ENCODE data around the gene CAND2.

The CAND2 gene

DNA sequence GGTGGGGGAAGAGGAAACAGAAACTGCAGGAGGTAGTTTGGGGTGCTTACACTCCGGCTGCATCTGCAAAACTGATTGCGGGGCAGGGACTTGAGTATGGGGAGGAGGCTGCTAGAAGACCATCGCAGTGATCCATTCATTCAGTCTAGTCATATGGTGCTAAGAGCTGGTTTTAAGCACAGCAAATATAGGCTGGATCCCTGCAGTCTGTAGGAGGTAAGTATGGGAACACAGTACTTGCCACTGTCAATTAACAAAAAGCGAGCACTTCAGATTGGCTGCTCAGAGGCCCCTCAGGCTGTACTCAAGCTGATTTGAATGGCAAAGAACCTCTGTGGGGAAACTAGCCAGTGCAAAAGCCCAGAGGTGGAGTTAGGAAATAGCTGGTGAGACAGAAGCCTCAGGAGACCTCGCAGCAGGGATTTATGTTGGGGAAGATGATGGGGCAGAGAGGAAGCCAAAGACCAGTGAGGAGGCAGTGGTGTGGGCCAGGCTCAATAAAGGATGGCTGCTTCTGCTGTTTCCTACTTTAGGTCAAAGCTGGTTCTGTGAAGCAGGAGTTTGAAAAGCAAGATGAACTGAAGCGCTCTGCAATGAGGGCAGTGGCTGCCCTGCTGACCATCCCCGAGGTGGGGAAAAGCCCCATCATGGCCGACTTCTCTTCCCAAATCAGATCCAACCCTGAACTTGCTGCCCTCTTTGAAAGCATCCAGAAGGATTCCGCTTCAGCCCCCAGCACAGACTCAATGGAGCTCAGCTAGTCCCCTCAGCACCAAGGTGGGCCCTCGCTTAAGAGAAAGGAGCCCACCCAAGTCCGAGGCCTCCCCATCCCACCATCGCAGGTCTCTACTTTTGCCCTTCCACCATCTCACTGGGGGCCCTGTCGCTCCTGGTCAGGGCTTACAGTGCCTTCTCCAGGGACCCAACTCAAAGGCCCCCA lies 37.0 kb downstream of the CAND2 start:
- H4K20me1 ChIP-seq (ENCODE audit: low read depth, low read length): peaks cover 21% of the 10 kb centered on the region
- TF ChIP-seq CTCF (IDR thresholded peaks at IDR 0.05; ENCODE audit: insufficient read depth, low read length, poor library complexity, severe bottlenecking) (no peak), EZH2phosphoT487 (conservative IDR thresholded peaks at IDR 0.05; ENCODE audit: low read length) (no peak)
- no peaks in the 10 kb centered on the region for H3K27me3 ChIP-seq (ENCODE audit: low read length)
- peaks cover 61% of the 10 kb centered on the region for H3F3A ChIP-seq (ENCODE audit: insufficient read depth)
- peaks cover 36% of the 10 kb centered on the region for H3K36me3 ChIP-seq (ENCODE audit: low read length)
- no peaks in the 10 kb centered on the region for H3K9me3 ChIP-seq (ENCODE audit: insufficient read depth, low read length)
- no peak overlapping the region for H3K9ac ChIP-seq (ENCODE audit: low read length)
- no peak overlapping the region for H2AFZ ChIP-seq (ENCODE audit: low read depth, low read length, severe bottlenecking)
- H3K27ac ChIP-seq (ENCODE audit: low read depth, low read length): no peak overlapping the region
- no peak overlapping the region for H3K4me3 ChIP-seq (ENCODE audit: insufficient read depth, low read length, poor library complexity, severe bottlenecking)
- no peaks in the 10 kb centered on the region for H3K9me2 ChIP-seq (replicated peaks; ENCODE audit: insufficient read depth, low read length)
- H3K79me2 ChIP-seq (ENCODE audit: insufficient read depth, low read length): peaks cover 23% of the 10 kb centered on the region
- no peak overlapping the region for H3K4me2 ChIP-seq (ENCODE audit: low read depth, low read length, poor library complexity, severe bottlenecking)

DNA sequence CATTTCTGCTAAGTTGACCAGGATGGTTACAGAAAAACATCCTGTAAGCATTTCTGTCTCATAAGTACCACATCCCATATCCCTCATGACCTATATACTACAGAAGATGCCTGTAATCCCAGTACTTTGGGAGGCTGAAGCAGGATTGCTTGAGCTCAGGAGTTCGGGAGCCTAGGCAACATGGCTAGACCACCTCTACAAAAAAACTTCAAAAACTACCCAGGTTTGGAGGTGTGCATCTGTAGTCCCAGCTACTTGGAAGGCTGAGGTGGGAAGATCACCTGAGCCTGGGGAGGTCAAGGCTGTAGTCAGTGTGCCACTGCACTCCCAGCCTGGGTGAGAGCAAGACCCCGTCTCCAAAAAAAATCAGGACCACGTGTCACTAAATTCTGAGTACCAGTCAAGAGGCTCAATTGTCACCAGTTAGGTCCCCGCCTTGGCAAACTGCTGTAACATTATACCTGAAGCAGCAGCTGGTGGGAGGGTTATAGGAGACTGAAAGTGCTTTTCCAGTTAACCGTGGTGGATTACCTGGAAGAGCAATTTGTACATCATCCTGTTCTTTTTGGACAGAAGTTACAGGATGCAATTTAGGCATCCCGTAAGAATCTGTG lies 38.7 kb downstream of the CAND2 start:
- Histone ChIP-seq H3K9me2 (replicated peaks; ENCODE audit: insufficient read depth, low read length) (no peaks in the 10 kb centered on the region), H3K9ac (ENCODE audit: low read length) (no peak overlapping the region), H3K4me3 (ENCODE audit: insufficient read depth, low read length, poor library complexity, severe bottlenecking) (no peak overlapping the region), H3K36me3 (ENCODE audit: low read length) (peaks cover 52% of the 10 kb centered on the region), H3K27ac (ENCODE audit: low read depth, low read length) (no peak overlapping the region), H3K79me2 (ENCODE audit: insufficient read depth, low read length) (peaks cover 40% of the 10 kb centered on the region), H3K4me2 (ENCODE audit: low read depth, low read length, poor library complexity, severe bottlenecking) (no peak overlapping the region), H3K9me3 (ENCODE audit: insufficient read depth, low read length) (no peaks in the 10 kb centered on the region), H3F3A (ENCODE audit: insufficient read depth) (peaks cover 72% of the 10 kb centered on the region), H4K20me1 (ENCODE audit: low read depth, low read length) (peaks cover 36% of the 10 kb centered on the region), H2AFZ (ENCODE audit: low read depth, low read length, severe bottlenecking) (no peak overlapping the region), H3K27me3 (ENCODE audit: low read length) (no peaks in the 10 kb centered on the region)
- no peak for TF ChIP-seq CTCF (IDR thresholded peaks at IDR 0.05; ENCODE audit: insufficient read depth, low read length, poor library complexity, severe bottlenecking)
- no peak for TF ChIP-seq EZH2phosphoT487 (conservative IDR thresholded peaks at IDR 0.05; ENCODE audit: low read length)

DNA sequence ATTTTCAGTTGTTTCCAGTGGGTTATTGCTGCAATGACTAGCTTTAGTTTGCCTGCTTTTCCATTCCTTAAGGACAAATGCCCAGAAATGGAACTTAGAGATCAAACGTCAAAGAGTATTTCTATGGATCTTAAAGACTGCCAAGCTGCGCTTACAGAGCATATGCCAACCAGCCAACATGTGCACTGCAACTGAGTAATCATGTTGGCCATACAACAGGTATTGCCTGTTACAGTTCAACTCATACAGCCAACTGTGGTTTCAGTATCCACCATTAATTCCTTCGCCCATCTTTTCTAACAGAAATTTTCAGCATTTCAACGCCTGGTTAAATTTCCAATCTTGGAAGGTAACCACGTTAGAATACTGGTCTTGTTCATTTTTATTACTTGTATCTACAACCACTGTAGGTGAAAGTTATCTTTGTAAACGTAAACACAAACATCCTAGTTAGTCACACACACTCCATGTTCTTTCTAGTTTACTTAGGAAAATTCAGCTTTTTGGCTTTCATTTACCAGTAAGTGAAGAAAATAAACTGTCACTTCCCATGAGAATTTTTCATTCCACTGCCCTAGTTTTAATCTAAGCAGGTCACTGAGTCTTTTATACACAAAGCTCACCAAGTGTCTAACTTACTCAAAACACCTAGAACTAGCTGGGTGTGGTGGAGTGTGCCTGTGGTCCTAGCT lies 41.0 kb downstream of the CAND2 start:
- H3K9me3 ChIP-seq (ENCODE audit: insufficient read depth, low read length): no peaks in the 10 kb centered on the region
- TF ChIP-seq CTCF (IDR thresholded peaks at IDR 0.05; ENCODE audit: insufficient read depth, low read length, poor library complexity, severe bottlenecking) (no peak), EZH2phosphoT487 (conservative IDR thresholded peaks at IDR 0.05; ENCODE audit: low read length) (no peak)
- peak overlapping the region; percentile 0 for H3K4me2 ChIP-seq (ENCODE audit: low read depth, low read length, poor library complexity, severe bottlenecking)
- peaks cover 52% of the 10 kb centered on the region for H3K79me2 ChIP-seq (ENCODE audit: insufficient read depth, low read length)
- no peaks in the 10 kb centered on the region for H3K9me2 ChIP-seq (replicated peaks; ENCODE audit: insufficient read depth, low read length)
- peaks cover 57% of the 10 kb centered on the region for H3K36me3 ChIP-seq (ENCODE audit: low read length)
- no peak overlapping the region for H2AFZ ChIP-seq (ENCODE audit: low read depth, low read length, severe bottlenecking)
- no peak overlapping the region for H3K4me3 ChIP-seq (ENCODE audit: insufficient read depth, low read length, poor library complexity, severe bottlenecking)
- peaks cover 36% of the 10 kb centered on the region for H4K20me1 ChIP-seq (ENCODE audit: low read depth, low read length)
- H3K27me3 ChIP-seq (ENCODE audit: low read length): no peaks in the 10 kb centered on the region
- H3K9ac ChIP-seq (ENCODE audit: low read length): no peak overlapping the region
- H3K27ac ChIP-seq (ENCODE audit: low read depth, low read length): no peak overlapping the region
- H3F3A ChIP-seq (ENCODE audit: insufficient read depth): peaks cover 70% of the 10 kb centered on the region

All from SU-DHL-6 (cell line).